Right lobe of liver (tissue), 4 donors: Measurements from ENCODE around the gene SC5D.

Experiments
- POLR2A ChIP-seq: fragments of 450-650 bp; IDR thresholded peaks from one replicate; pipeline ENCODE4 v1.6.1; 2017; ENCODE audit warnings: antibody characterized with exemption, mild to moderate bottlenecking
- TF ChIP-seq, protein P1 (sequence below), 4 donors: fragments of 200-600 bp in 3 of 4; fragments of 450-650 bp in 1 of 4; IDR thresholded peaks; one replicate each; pipeline versions ENCODE4 v1.5.1 to v1.8.0; 2016 to 2022; ENCODE audit warnings: antibody characterized with exemption in 4 of 4, mild to moderate bottlenecking in 2 of 4
- donor health status: DM: no; HTN: no; CAD: no.
- donor health status: DM: no; HTN: no; CAD: no.
- donor health status: DM: no; HTN: yes; CAD: no.

DNA sequence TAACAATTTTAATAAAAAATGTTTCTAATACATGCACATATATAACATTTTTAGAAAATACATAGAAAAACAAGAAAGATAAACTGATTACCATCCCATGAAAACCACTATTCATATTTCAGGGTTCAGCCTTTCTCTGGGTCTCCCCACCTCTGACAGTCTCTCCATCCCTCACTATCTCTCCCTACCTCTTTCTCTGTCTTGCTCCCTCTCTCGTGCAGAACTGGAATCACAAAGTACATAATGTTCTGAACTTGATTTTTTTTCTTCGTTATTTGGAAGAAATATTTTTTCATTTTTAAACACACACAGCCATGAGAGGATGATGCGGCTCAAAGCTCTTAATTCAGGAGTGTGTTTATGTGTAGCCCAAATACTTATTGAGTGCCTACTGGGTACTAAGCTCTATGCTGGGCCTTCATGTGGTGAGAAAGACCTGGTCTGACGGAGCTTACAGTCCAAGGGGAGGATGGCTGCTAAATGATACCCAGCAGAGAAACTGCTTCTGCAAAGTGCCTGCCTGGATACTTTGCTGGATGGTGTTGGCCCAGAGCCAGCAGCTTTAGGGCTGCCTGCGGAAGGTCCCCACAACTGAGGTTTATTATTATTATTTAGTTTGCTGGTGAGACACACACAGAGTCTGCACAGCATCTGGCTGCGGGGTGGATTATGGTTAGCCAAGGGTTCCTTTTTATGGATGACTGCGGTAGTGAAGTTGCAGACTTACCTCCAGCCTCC lies 42.6 kb downstream of the SC5D start:
- TF ChIP-seq, protein P1, sequence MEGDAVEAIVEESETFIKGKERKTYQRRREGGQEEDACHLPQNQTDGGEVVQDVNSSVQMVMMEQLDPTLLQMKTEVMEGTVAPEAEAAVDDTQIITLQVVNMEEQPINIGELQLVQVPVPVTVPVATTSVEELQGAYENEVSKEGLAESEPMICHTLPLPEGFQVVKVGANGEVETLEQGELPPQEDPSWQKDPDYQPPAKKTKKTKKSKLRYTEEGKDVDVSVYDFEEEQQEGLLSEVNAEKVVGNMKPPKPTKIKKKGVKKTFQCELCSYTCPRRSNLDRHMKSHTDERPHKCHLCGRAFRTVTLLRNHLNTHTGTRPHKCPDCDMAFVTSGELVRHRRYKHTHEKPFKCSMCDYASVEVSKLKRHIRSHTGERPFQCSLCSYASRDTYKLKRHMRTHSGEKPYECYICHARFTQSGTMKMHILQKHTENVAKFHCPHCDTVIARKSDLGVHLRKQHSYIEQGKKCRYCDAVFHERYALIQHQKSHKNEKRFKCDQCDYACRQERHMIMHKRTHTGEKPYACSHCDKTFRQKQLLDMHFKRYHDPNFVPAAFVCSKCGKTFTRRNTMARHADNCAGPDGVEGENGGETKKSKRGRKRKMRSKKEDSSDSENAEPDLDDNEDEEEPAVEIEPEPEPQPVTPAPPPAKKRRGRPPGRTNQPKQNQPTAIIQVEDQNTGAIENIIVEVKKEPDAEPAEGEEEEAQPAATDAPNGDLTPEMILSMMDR (IDR thresholded peaks at IDR 0.05), result peak in 3 of 4 donors; percentile 8 to 20 (median 18)
- no peak for TF ChIP-seq POLR2A
